Stimulated activated CD4-positive, alpha-beta T cell treated with anti-CD3 and anti-CD28 coated beads, Interleukin-12 subunit alpha, Interleukin-12 subunit beta, amount 100 ng/mL, for 24 hours (primary cell): ENCODE results near the gene SGO1.

Source experiments
- DNase-seq, 2 experiments: peaks; one replicate each; pipeline ENCODE4 v3.0.0-alpha.2; 2020; ENCODE audit warnings: low read depth in 2 of 2

SGO1 gene

GRCh38 chr3:20154928-20155327, 31.1 kb downstream of the SGO1 start:
- no peak for DNase-seq

- no peak for DNase-seq
Measured at GRCh38 chr3:20154078-20154477, 31.9 kb downstream of the SGO1 start.

GRCh38 chr3:20148466-20148865, 37.5 kb downstream of the SGO1 start:
- DNase-seq: no peak

- no peak for DNase-seq
Measured at GRCh38 chr3:20147361-20147760, 38.6 kb downstream of the SGO1 start.

GRCh38 chr3:20146301-20146700, 39.7 kb downstream of the SGO1 start:
- no peak for DNase-seq

GRCh38 chr3:20145874-20146273, 40.1 kb downstream of the SGO1 start:
- DNase-seq: no peak

- DNase-seq: no peak
Measured at GRCh38 chr3:20143519-20143918, 42.5 kb downstream of the SGO1 start.

- DNase-seq: no peak
Measured at GRCh38 chr3:20142517-20142916, 43.5 kb downstream of the SGO1 start.

- no peak for DNase-seq
Measured at GRCh38 chr3:20141851-20142250, 44.2 kb downstream of the SGO1 start.

GRCh38 chr3:20141316-20141715, 44.7 kb downstream of the SGO1 start:
- no peak for DNase-seq

GRCh38 chr3:20140881-20141280, 45.1 kb downstream of the SGO1 start:
- DNase-seq: no peak

- DNase-seq: no peak
Measured at GRCh38 chr3:20137647-20138046, 48.4 kb downstream of the SGO1 start.

- DNase-seq: no peak
Measured at GRCh38 chr3:20136231-20136630, 49.8 kb downstream of the SGO1 start.

- DNase-seq: no peak
Measured at GRCh38 chr3:20130106-20130505, 55.9 kb downstream of the SGO1 start.

GRCh38 chr3:20128358-20128757, 57.6 kb downstream of the SGO1 start:
- no peak for DNase-seq

GRCh38 chr3:20125897-20126296, 60.1 kb downstream of the SGO1 start:
- no peak for DNase-seq

GRCh38 chr3:20125289-20125688, 60.7 kb downstream of the SGO1 start:
- no peak for DNase-seq

GRCh38 chr3:20123131-20123652, 62.8 kb downstream of the SGO1 start:
- DNase-seq: no peak

- DNase-seq: no peak
Measured at GRCh38 chr3:20121088-20121487, 64.9 kb downstream of the SGO1 start.
